Keratinocyte (primary cell): ENCODE data around the gene CDC14A.

ENCODE experiments used
- EZH2 ChIP-seq: IDR thresholded peaks from one replicate; pipeline ENCODE4 v1.6.1; 2012; ENCODE audit warnings: inconsistent platforms, mild to moderate bottlenecking, low read length, moderate library complexity
- TF ChIP-seq, protein P1 (sequence below), 3 experiments: IDR thresholded peaks in 1 of 3; conservative IDR thresholded peaks in 1 of 3; optimal IDR thresholded peaks in 1 of 3; 2 replicates in 2 of 3; 3 replicates in 1 of 3; pipeline versions ENCODE3 to v1.5.1; 2011; ENCODE audit warnings: low read length in 3 of 3, mild to moderate bottlenecking in 3 of 3, moderate library complexity in 2 of 3, control low read depth in 1 of 3, inconsistent platforms in 1 of 3; ENCODE audit not compliant: insufficient read depth in 2 of 3; ENCODE audit errors: extremely low read depth in 1 of 3

- TF ChIP-seq, protein P1, sequence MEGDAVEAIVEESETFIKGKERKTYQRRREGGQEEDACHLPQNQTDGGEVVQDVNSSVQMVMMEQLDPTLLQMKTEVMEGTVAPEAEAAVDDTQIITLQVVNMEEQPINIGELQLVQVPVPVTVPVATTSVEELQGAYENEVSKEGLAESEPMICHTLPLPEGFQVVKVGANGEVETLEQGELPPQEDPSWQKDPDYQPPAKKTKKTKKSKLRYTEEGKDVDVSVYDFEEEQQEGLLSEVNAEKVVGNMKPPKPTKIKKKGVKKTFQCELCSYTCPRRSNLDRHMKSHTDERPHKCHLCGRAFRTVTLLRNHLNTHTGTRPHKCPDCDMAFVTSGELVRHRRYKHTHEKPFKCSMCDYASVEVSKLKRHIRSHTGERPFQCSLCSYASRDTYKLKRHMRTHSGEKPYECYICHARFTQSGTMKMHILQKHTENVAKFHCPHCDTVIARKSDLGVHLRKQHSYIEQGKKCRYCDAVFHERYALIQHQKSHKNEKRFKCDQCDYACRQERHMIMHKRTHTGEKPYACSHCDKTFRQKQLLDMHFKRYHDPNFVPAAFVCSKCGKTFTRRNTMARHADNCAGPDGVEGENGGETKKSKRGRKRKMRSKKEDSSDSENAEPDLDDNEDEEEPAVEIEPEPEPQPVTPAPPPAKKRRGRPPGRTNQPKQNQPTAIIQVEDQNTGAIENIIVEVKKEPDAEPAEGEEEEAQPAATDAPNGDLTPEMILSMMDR (optimal IDR thresholded peaks at IDR 0.05 in 1 of 3, IDR thresholded peaks at IDR 0.05 in 1 of 3, conservative IDR thresholded peaks at IDR 0.05 in 1 of 3; ENCODE audit: extremely low read depth in 1 of 3, insufficient read depth in 2 of 3, low read length in 3 of 3), result peak; percentile 82 to 92 (median 87)
- no peak for TF ChIP-seq EZH2
Observed at GRCh38 chr1:100459358-100460114, 107.2 kb downstream of the CDC14A start.
